HPDE6-E6E7 (cell line): Measurements from ENCODE around the gene ANKRD65.
"Not testable (repeated sequence)": the region's sequence is repeated elsewhere in the genome, so short reads cannot be mapped to it uniquely, and the experiment has no call there.

Source experiments
- DNase-seq: peaks from one replicate; pipeline ENCODE4 v3.0.0; 2011; ENCODE audit warnings: missing footprints; ENCODE audit errors: extremely low spot score

ANKRD65 gene

DNA sequence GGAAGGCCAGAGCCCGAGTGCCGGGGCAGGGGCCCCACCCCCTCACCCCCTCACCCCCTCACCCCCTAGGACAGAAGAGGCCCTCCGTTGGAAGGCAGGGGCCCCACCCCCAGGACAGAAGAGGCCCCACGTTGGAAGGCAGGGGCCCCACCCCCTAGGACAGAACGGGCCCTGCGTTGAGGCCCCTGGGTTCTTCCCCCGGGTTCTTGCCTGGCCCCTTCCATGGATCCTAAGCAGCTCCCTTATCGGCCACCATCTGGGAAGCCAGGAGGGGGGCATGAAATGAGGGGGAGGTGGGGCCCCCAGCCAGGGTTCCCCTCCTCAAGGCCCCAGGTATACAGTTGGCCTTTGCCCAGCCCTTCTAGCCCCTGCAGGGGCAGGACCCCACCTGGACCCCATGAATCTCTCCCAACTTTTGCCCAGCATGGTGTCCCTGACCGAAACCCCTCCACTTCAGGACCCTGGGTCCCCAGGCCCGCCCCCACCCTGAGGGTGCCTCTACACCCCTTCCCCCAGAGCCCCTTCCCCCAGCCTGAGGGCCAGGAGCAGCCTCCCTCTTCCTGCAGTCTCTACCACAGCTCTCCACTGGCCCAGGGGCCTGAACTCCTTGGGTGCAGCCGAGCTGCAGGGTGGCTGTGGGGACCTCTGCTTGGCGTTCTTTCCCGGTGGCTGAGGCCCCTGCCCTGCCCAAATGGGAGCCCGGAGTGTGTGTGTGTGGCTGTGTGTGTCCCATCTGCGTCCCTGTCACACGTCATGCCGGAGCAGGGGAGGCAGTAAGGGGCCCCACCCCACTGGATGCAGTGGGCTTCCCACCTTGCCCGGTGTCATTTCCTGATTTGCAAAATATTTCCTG, 10.1 kb upstream of the ANKRD65 start:
- no peak for DNase-seq

DNA sequence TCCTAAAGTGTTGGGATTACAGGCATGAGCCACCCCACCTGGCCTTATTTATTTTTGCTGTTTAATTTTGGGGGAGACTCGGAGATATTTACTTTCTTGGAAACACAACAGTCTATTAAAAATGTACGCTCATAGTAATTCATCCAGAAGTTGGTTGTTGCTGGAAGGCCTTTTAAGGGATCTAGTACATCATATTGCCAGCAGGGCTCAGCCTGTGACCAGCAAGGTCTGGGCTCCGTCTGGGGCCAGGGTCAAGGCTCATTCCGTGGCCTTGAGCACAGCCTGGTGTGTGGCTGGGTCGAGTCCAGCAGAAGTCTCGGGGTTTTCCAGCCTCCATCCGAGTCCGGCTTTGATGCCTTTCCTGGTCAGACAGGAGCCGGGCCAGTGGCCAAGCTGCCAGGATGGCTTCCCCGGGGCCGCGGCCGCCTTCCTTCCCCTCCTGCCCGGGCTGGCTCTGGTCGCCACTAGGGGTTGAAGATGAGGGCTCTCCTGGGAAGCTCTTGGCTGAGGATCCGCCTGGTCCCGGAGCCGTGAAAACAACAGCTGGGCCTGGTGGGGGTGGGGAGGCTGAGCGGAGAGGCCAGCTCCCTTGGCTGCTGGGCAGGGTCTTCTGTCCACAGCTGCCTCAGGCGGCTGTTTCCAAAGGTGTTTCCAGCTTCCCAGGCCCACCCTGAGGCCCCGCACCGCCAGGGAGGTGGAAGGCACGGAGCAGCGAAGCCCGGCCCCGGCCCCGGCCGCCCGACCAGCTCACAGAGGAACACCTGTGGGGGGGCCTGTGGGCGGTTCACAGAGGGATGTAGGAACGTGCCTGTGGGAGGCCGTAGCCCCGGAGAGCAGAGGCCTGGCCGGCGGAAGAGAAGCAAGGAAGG, 9.3 kb upstream of the ANKRD65 start:
- no peak for DNase-seq

DNA sequence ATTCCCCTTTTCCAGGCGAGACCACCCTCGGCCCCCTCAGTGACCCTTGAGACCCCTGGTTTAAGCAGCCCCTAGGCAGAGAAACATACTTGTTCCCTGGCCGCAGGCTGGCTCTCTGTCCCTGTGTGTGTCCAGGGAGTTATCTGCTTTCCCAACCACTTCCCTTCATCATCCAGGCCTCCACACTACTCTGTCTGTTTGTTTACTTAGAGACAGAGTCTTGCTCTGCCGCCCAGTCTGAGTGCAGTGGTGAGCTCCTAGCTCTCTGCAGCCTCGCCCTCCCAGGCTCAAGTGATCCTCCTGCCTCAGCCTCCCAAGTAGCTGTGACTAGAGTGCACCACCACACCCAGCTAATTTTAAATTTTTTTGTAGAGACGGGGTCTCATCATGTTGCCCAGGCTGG, 8.6 kb upstream of the ANKRD65 start:
- no peak for DNase-seq

DNA sequence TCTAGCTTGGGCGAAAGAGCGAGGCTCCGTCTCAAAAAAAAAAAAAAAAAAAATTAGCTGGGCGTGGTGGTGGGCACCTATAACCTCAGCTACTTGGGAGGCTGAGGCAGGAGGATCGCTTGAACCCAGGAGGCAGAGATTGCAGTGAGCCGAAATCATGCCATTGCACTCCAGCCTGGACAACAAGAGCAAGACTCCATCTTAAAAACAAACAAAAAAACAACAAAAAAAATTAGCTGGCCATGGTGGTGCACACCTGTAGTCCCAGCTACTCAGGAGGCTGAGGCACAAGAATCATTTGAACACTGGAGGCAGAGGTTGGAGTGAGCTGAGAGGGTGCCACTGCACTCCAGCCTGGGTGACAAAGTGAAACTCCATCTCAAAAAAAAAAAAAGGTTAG, 7.9 kb upstream of the ANKRD65 start:
- not testable (repeated sequence) for DNase-seq

DNA sequence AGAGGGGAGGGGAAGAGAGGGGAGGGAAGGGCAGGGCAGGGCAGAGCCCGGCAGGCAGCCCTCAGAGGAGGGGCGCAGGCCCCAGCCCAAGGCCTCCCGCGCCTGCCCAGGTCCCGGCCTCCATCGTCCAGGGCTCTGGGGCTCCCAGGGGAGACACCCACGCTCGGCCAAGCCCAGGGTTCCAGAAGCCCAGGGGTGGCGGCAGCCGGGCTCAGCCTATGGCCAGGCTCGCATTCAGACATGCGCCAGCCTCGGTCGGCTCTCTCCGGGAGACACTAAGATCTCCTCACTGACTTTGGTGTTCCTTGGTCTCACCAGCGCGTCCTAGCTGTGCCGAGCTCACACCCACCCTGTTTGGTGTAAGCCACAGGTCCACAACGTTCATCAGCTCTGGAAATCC, 7.1 kb upstream of the ANKRD65 start:
- DNase-seq: no peak

DNA sequence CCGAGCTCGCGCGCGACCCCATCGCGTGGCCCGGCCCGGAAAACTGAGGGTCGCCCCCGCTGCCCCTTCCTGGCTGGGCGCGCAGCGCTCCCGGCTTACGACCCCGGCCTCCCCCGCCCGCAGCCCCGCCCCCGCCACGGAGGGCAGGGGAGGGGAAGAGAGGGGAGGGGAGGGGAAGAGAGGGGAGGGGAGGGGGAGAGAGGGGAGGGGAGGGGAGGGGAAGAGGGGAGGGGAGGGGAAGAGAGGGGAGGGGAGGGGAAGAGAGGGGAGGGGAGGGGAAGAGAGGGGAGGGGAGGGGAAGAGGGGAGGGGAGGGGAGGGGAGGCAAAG, 6.7 kb upstream of the ANKRD65 start:
- DNase-seq: no peak

DNA sequence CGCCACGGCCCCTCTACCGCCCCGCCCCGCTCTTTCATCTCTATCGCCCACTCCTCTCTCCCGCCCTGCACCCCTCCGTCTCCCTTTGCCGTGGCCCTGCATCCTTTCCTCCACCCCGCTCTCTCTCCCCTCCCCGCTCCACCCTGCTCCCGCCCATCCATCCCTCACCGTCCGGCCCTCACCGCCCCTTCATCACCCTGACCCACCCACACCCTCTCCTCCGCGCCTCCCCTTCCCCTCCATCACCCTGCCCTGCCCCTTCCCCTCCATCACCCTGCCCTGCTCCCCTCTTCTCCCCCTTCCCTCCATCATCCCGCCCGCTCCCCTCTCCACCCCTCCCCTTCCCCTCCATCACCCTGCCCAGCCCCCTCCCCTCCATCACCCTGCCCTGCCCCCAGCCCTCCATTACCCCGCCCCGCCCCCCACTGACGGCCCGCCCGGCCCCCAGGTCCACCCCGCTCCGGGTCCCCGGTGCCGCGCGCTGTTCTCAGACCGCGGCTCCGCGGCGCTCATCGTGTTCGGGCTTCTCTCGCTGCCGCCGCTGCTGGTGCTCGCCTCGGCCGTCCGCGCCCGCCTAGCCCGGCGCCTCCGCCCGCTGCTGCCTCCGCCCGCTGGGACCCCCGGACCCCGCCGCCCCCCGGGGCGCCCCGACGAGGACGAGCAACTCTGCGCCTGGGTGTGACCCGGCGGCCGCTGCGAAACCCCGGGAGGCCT, 6.2 kb upstream of the ANKRD65 start:
- no peak for DNase-seq

DNA sequence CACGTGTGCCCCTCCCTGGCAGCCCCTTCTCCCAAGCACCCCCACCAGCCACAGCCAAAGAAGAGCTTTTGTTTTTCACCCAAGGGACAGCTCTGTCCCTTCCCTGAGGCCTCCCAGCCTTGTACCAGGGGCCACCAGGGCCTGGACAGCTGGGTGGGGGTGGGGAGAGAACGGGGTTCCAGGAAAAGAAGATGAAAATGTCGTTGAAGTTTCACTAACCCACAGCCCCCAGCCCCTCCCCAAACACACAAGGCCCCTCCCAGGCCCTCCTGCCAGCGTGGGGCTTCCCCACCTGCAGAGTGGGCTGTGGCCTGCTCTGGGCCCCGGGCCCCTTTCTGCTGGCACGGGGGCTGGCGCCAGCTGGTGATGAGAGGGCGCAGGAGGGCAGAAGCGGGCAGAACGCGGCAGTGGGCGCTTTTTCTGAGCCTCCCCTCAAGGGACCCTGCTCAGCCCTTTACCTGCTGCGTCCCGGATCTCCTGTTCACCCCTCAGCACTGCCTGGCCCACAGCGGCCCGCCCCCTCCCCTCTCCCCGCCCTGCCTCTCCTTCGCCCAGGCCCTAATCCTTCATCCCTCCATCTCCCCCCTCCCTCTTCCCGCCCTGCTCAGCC, 5.5 kb upstream of the ANKRD65 start:
- no peak for DNase-seq

DNA sequence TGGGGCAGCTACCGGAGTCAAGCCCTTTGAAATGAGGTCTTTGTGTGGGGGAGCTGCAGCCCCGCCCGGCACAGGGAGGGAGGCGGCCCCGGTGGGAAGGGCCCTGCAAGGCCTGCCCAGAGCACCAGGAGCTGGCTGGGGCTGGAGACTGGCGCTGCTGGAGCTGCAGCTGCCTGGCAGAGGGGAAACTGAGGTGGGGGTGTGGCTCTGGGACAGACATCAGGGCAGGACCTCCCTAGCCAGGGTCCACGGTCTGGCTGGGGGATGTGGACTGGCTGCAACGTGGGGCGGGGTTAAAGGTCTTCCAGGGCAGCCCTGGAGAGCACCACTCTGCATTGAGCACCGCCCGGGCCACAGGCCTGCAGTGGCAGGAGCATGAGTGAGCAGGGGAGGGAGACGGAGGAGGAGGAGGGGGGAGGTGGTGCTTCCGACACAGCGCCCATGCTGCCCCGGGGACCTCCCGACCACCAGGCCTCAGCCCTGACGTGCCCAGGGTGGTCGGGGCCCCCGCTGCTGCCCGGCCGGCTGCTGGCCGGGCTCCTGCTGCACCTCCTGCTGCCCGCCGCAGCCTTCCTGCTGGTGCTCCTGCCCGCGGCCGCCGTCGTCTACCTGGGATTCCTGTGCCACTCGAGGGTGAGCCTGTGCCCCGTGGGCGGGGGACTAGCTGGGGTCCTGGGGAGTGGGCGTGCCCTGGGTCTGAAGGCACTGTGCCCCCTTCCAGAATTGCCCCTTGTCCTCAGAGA, 4.8 kb upstream of the ANKRD65 start:
- DNase-seq: no peak

DNA sequence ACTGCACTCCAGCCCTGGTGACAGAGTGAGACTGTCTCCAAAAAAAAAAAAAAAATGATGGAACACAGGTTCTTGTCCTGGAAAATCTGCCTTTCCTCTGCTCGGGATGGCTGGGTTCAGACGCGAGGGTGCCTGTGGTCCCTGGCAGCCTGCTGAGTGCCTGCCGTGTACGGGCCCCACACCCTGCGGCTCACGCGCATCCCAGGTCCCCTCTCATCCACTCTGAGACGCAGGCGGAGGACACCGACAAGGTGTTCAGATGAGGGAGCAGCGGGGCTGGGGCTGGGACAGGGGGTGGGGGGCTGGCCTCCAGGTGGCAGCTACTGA, 4.3 kb upstream of the ANKRD65 start:
- DNase-seq: no peak

DNA sequence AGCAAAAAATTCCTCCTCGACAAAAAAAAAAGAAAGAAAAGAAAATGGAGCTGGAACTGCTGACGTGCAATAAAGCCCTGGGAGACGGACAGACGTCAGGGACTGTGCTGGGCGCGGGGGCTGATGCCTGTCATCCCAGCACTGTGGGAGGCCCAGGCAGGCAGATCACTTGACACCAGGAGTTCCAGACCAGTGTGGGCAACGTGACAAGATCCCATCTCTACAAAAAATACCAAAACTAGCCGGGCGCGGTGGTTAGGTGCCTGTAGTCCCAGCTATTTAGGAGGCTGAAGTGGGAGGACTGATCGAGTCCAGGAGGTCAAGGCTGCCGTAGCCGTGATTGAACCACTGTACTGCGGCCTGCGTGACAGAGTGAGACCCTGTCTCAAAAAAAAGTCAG, 3.6 kb upstream of the ANKRD65 start:
- no peak for DNase-seq

DNA sequence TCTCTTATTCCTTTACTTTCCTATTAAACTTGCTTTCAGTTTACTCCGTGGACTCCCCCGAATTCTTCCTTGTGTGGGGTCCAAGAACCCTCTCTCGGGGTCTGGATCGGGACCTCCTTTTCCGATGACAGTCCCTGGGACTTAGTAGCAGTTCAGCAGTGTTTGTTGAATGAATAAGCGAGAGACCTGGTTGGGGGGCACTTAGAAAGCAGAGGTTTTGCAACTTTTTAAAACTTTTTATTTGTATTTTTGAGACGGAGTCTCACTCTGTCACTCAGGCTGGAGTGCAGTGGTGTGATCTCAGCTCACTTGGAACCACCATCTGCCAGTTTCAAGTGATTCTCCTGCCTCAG, 2.1 kb upstream of the ANKRD65 start:
- DNase-seq: no peak

DNA sequence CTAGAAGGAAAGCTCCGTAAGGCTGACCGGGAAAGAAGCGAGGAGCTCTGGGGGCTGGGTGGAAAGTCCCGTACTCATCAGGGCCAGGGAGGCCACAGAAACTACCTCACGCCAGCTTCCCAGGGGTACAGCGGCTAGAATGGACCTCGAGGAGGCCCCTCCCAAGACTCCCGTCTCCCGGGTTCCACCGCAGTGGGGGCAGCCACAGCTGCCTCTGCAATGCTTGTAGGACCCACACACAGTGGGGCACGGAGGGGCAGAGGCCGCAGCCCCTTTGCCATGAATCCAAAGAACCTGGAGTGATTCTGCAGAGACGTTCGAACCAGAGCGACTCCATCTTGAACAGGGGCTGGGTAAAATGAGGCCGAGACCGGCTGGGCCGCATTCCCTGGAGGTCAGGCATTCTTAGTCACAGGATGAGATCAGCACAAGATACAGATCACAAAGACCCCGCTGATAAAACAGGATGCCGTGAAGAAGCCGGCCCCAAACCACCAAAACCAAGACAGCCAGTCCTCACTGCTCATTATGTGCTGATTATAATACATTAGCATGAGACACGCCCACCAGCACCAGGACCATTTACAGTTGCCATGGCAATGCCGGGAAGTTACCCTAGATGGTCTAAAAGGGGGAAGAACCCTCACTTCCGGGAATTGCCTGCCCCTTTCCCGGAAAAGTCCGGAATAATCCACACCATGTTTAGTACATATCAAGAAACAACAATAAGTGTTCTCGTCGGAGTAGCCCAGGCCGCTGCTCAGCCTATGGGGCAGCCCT, 1.6 kb upstream of the ANKRD65 start:
- no peak for DNase-seq

DNA sequence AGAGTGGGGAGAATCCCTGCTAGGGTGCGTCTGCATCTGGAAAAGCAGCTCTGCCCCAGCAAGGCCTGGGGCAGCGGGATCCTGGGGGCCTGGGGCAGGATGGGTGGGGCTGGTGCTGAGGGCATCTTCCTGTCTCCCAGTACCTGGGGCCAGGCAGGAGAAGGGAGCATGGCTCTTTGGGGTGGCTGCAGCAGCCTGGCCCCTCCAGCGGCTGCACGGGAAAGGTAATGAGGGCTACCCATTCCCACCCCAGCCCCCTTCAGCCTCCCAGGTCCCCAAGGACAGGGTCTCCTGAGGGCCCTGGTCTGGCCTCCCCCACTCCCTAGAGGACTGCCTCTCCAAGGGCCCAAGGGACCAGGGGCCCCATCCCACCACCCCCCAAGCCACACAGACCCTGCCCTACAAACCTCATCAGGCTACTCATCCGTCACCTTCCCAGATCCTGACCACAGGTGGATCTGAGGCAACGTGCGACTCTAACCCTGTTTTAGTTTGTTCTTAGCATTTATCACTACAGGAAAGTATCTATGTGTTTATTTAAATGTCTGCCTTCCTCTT, 910 bp upstream of the ANKRD65 start:
- DNase-seq: no peak

DNA sequence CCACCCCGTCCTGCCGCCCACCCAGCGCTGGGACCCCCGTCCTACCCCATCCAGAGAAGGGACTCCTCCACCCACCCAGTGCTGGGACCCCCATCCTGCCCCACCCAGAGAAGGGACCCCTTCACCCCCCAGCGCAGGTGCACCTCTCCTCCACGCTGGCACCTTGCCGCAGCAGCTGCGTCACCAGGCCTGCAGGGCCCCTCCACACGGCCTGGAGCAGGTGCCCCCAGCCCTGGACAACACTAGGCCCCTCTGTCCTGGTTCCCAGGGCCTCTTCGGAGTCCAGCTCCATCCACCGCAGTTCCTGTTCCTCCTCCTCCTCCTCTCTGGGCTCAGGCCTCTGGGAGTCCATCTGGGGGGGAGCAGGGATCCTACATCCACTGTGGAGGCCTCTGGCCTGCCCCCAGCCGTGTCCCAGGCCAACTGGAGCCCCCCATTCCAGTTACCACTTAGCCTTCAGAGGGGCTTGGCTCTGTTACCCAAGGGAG, 378 bp downstream of the ANKRD65 start:
- DNase-seq: no peak

DNA sequence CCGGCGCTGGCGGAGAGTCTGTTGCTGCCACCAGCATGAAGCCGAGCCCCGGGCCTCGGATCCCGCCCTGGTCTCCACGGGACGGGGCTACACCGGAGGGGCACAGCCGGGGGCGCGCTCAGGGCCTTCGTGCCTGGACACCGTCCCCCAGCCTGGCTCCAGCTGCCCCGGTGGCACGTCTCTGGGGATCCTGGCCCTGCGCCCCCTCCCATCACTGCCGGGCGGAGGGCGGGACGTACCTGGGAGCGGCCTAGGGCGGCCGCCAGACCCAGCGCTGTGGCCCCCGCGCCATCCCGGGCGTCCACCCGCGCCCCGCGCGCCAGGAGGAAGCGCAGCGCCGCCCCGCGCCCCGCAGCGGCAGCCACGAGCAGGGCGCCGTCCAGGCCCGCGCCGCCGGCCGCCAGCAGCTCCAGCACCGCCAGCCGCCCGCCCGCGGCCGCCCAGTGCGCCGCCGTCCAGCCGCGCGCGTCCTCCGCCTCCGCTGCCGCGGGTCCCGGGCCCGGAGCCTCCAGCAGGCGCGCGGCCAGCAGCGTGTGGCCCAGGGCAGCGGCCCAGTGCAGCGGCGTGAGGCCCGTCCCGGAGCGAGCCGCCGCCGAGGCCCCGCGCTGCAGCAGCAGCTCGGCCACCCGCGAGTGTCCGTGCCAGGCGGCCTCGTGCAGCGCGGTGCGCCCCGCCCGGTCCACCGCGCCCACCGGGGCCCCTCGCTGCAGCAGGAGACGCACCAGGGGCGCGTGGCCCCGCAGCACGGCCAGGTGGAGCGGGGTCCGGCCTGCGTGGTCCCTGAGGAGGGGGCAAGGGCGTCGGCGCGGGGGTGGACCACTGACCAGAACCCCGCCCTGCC, 1.0 kb downstream of the ANKRD65 start:
- DNase-seq: no peak

DNA sequence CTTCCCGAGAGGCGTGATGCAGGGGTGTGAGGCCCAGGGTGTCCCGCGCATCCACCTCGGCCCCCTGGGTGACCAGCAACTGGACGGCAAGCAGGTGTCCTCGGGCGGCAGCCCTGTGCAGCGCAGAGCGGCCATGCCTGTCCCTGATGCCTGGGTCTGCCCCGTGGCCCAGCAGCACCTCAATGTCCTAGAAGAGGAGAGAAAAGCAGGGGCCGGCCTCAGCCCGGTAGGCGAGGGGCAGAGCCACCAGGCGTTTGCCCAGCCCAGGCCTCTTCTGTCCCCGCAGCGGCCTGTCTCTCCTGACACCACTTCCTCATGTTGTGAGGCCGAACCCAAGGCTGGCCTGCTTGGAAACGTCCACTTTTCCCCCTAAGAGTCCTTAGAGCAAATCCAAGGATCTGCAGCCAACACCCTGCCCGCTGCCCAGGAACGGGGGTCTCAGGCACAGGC, 1.7 kb downstream of the ANKRD65 start:
- no peak for DNase-seq

DNA sequence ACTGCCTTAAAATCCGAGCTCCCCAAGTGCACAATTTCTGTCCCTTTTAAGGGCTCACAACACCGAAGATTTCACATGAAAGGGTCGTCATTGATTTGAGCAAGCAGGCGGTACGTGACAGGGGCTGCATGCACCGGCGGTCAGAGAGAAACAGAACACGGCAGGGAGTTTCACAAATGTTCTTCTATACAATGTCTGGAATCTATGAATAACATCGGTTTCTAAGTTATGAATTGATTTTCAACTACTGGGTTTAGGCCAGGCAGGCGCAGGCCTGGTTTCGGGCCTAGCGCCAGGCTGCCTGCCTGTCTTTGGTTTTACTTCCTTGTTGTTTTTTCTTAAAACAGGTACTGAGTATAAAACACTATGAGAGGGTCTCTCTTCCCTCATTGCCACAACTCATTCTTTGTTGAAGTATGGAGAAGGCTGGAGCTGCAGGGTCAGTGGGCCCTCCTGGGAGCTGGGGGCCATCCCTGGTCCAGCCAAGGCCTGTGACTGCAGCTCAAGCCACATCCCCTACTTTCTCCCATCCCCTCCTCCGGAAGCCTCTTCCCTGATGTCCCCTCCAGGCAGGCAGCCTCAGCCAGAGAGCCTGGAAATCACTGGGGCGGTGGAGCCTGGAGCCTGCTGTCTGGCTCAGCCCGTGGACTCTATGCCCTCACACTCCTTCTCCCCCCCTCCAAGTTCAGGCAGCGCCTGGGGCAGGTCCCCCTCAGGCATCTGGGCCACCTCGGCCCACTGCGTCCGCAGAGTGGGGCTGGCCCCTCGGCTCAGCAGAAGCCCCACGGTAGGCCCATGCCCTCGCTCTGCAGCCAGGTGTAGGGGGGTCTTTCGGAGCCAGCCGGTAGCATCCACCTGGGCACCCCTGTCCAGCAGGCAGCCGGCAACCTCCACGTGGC, 2.4 kb downstream of the ANKRD65 start:
- no peak for DNase-seq
